Measurements from ENCODE around the gene EVI2B.

GRCh38 chr17:31357839-31358394 is 44.1 kb upstream of the EVI2B start:
- TF ChIP-seq CTCF (IDR thresholded peaks at IDR 0.05 in 4 of 5, conservative IDR thresholded peaks at IDR 0.05 in 1 of 5): no peak
- no peak for TF ChIP-seq POLR2A (IDR thresholded peaks at IDR 0.05)
